Transverse colon (tissue), 4 donors: ENCODE data around the gene ARHGAP20. TPM values are rescaled to one million over a fixed set of nuclear protein-coding genes. Genes with fewer than 3 reads are reported as not detected.

Source experiments
- DNase-seq: peaks from one replicate; pipeline ENCODE4 v3.0.0-alpha.2; 2019
- H3K27ac ChIP-seq, 4 donors: fragments of 200-600 bp; sonication (generic); 2 replicates each; pipeline ENCODE4 v1.5.1; 2016 to 2018; ENCODE audit warnings: inconsistent platforms in 4 of 4
- H3K27me3 ChIP-seq: fragments of 200-600 bp; sonication (generic); 2 replicates; pipeline ENCODE4 v1.5.1; 2017; ENCODE audit warnings: inconsistent platforms
- H3K36me3 ChIP-seq, 4 donors: fragments of 200-600 bp; sonication (generic); 2 replicates each; pipeline ENCODE4 v1.5.1; 2017 to 2019; ENCODE audit warnings: inconsistent platforms in 4 of 4
- H3K4me1 ChIP-seq, 4 donors: fragments of 200-600 bp; sonication (generic); 2 replicates each; pipeline ENCODE4 v1.5.1; 2017 to 2020; ENCODE audit warnings: inconsistent platforms in 4 of 4
- H3K4me3 ChIP-seq, 4 donors: fragments of 200-600 bp; sonication (generic); 1 replicate in 1 of 4; 2 replicates in 3 of 4; pipeline versions ENCODE4 v1.5.1 to v1.6.1; 2017 to 2019; ENCODE audit warnings: inconsistent platforms in 4 of 4
- H3K9me3 ChIP-seq, 2 donors: fragments of 200-600 bp; sonication (generic); 2 replicates each; pipeline ENCODE4 v1.5.1; 2017 to 2019; ENCODE audit warnings: inconsistent platforms in 2 of 2
- EP300 ChIP-seq: sonication (generic); formaldehyde crosslinking; IDR thresholded peaks from one replicate; pipeline ENCODE4 v1.6.1; 2017; ENCODE audit warnings: antibody characterized with exemption, low read depth
- POLR2A ChIP-seq: fragments of 450-650 bp; IDR thresholded peaks from one replicate; pipeline ENCODE4 v1.6.1; 2016; ENCODE audit warnings: antibody characterized with exemption, mild to moderate bottlenecking, moderate library complexity
- POLR2AphosphoS5 ChIP-seq, 3 donors: sonication (generic); formaldehyde crosslinking; IDR thresholded peaks; one replicate each; pipeline ENCODE4 v1.6.1; 2016; ENCODE audit warnings: antibody characterized with exemption in 3 of 3
- WGBS, 2 donors: methylation state at CpG; one replicate each; pipeline ENCODE4 v1.1.5; 2018; ENCODE audit warnings: low coverage in 1 of 2; 5-methylcytosine and 5-hydroxymethylcytosine counted together
- in situ Hi-C, 4 donors: fragments of 200-750 bp; cut with MboI; loops; one replicate each; pipeline versions ENCODE4 v1.15.0 to v1.15.1; 2017; ENCODE audit warnings: low sequenced_read_pairs in 3 of 4, low pct_ligation_motif_present in 1 of 4, low pct_unique_long_range_greater_than_20kb in 1 of 4
- intact Hi-C: fragments of 100-400 bp; cut with DNase I; formaldehyde crosslinking; loops from one replicate; pipeline ENCODE4 v1.15.1; 2023; ENCODE audit warnings: low total_unique reads
- total RNA-seq, 4 donors: library from RNA; depleted of rRNA; stranded (reverse); fragments of >200 nt; gene quantifications; one replicate each; pipeline ENCODE4 v1.1.0, GENCODE V29; 2016
- TF ChIP-seq, protein P1 (sequence below), 5 experiments: fragments of 200-600 bp in 3 of 5; fragments of 450-650 bp in 2 of 5; sonication (generic) in 3 of 5; IDR thresholded peaks; 1 replicate in 2 of 5; 2 replicates in 3 of 5; pipeline ENCODE4 v1.5.1; 2016 to 2017; ENCODE audit warnings: antibody characterized with exemption in 5 of 5, inconsistent platforms in 3 of 5, mild to moderate bottlenecking in 2 of 5, moderate library complexity in 1 of 5

Gene ARHGAP20
- total RNA-seq, 4 donors from 2014 or later: 2.5 to 4.9 (median 3.1) TPM

- Histone ChIP-seq H3K27ac (peak overlapping the region in 1 of 4 donors; percentile 31), H3K9me3 (no peaks in the 10 kb centered on the region), H3K36me3 (no peaks in the 10 kb centered on the region), H3K4me3 (no peak overlapping the region), H3K4me1 (peaks cover 7 to 35% (median 14%) of the 10 kb centered on the region in 4 donors), H3K27me3 (no peaks in the 10 kb centered on the region)
- peak; percentile 23 for DNase-seq
- intact Hi-C loops (no loop called here), in situ Hi-C loops (no loop called here)
- WGBS, 2 donors: 19% methylated on average over 3 of the region's 3 CpGs; no CpG with 5 or more reads in 1 of the 2 donors
- TF ChIP-seq POLR2A (no peak), POLR2AphosphoS5 (IDR thresholded peaks at IDR 0.05) (no peak)
- TF ChIP-seq, protein P1, sequence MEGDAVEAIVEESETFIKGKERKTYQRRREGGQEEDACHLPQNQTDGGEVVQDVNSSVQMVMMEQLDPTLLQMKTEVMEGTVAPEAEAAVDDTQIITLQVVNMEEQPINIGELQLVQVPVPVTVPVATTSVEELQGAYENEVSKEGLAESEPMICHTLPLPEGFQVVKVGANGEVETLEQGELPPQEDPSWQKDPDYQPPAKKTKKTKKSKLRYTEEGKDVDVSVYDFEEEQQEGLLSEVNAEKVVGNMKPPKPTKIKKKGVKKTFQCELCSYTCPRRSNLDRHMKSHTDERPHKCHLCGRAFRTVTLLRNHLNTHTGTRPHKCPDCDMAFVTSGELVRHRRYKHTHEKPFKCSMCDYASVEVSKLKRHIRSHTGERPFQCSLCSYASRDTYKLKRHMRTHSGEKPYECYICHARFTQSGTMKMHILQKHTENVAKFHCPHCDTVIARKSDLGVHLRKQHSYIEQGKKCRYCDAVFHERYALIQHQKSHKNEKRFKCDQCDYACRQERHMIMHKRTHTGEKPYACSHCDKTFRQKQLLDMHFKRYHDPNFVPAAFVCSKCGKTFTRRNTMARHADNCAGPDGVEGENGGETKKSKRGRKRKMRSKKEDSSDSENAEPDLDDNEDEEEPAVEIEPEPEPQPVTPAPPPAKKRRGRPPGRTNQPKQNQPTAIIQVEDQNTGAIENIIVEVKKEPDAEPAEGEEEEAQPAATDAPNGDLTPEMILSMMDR (IDR thresholded peaks at IDR 0.05): no peak
These were observed 47.7 kb upstream of the ARHGAP20 start for GRCh38 chr11:110759972-110760381.

GRCh38 chr11:110757962-110758755 lies 45.9 kb upstream of the ARHGAP20 start:
- no peaks in the 10 kb centered on the region for H3K36me3 ChIP-seq
- intact Hi-C loops (no loop called here), in situ Hi-C loops (no loop called here)
- H3K4me3 ChIP-seq: no peak overlapping the region
- no peaks in the 10 kb centered on the region for H3K27me3 ChIP-seq
- WGBS, 2 donors: 75 to 83% methylated on average over 2 of the region's 2 CpGs
- no peak for DNase-seq
- H3K27ac ChIP-seq: no peak overlapping the region
- peaks cover 8% of the 10 kb centered on the region in 2 donors for H3K9me3 ChIP-seq
- peaks cover 0 to 24% (median 6%) of the 10 kb centered on the region in 4 donors for H3K4me1 ChIP-seq
- no peak for TF ChIP-seq EP300
- TF ChIP-seq POLR2A: no peak
- TF ChIP-seq, protein P1 (IDR thresholded peaks at IDR 0.05): no peak
- no peak for TF ChIP-seq POLR2AphosphoS5 (IDR thresholded peaks at IDR 0.05)

GRCh38 chr11:110757066-110757465 lies 44.8 kb upstream of the ARHGAP20 start:
- 71 to 75% methylated on average over 5 of the region's 5 CpGs for WGBS, 2 donors
- in situ Hi-C loops: no loop called here

DNA sequence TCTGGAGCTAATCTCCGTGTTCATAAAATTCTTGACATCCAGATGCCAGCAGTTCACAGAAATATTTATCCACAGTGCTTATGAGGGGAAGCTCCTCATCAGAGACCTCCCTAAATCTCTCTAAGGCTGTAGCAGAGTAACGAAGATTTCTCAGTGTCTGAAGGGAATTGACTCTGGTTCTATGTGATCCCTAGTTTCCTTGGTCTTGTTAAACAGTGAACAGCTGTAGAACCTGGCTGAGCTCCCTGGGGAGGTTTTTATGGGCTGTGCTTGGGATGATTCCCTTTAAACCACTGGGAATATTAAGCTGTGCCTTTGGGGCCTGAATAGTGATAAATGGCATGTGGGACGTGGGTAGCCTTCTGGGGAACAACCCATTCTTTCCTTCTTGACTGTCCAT lies 43.7 kb upstream of the ARHGAP20 start:
- TF ChIP-seq EP300: no peak
- TF ChIP-seq POLR2AphosphoS5 (IDR thresholded peaks at IDR 0.05): no peak
- no peak for TF ChIP-seq POLR2A
- TF ChIP-seq, protein P1 (IDR thresholded peaks at IDR 0.05): no peak
- Histone ChIP-seq H3K27ac (no peak overlapping the region), H3K4me3 (no peak overlapping the region), H3K27me3 (no peaks in the 10 kb centered on the region), H3K9me3 (peaks cover 14 to 15% of the 10 kb centered on the region in 2 donors), H3K4me1 (peaks cover 0 to 16% (median 3%) of the 10 kb centered on the region in 4 donors), H3K36me3 (no peaks in the 10 kb centered on the region)
- DNase-seq: peak; percentile 10
- in situ Hi-C loops (no loop called here), intact Hi-C loops (no loop called here)
- WGBS, 2 donors: 51 to 60% methylated on average over 1 to 3 of the region's 3 CpGs

More at GRCh38 chr11:110757066-110757465, 44.8 kb upstream of the ARHGAP20 start:
- H3K27ac ChIP-seq: no peak overlapping the region
- no peaks in the 10 kb centered on the region for H3K36me3 ChIP-seq
- peaks cover 0 to 16% (median 3%) of the 10 kb centered on the region in 4 donors for H3K4me1 ChIP-seq
- DNase-seq: no peak
- TF ChIP-seq POLR2AphosphoS5 (IDR thresholded peaks at IDR 0.05) (no peak), POLR2A (no peak)
- peaks cover 14 to 15% of the 10 kb centered on the region in 2 donors for H3K9me3 ChIP-seq
- intact Hi-C loops: no loop called here
- no peaks in the 10 kb centered on the region for H3K27me3 ChIP-seq
- no peak overlapping the region for H3K4me3 ChIP-seq
